SK-N-MC (cell line): ENCODE data around the gene BTNL9.

Source experiments
- EZH2 ChIP-seq: fragments of 200-600 bp; sonication (generic); IDR thresholded peaks from one replicate; pipeline ENCODE4 v1.6.1; 2017; ENCODE audit warnings: antibody characterized with exemption
- FOXP2 ChIP-seq: optimal IDR thresholded peaks from 2 replicates; pipeline ENCODE3; 2011; ENCODE audit warnings: mild to moderate bottlenecking, moderate library complexity; ENCODE audit not compliant: insufficient read depth; ENCODE audit errors: extremely low read length, control extremely low read depth
- POLR2AphosphoS5 ChIP-seq: IDR thresholded peaks from 2 replicates; pipeline ENCODE4 v1.6.1; 2012; ENCODE audit warnings: mild to moderate bottlenecking, low read depth, low read length, borderline replicate concordance

DNA sequence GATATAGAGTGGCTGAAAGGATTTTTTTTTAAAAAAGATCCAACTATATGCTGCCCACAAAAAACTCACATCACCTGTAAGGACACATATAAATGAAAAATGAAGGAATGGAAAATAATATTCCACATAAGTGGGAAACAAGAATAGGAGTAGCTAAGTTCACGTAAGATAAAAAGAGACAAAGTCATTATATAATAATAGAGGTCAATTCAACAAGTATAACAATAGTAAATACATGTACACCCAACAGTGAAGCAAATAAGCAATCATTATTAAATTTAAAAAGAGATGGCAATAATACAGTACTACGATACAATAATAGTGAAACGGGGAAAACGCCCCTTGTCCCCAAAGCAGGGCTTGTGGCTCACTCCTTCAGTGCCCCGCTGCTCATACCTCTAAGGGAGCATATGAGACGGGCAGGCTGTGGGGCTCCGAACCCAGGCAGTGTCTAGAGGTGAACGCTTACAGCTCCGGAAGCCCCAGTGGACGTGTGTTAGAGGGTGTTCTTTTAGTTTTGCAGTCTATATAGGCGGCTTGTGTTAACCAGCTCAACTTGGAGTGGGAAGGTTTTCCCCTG lies 12.5 kb upstream of the BTNL9 start:
- no peak for TF ChIP-seq EZH2
- no peak for TF ChIP-seq POLR2AphosphoS5
- TF ChIP-seq FOXP2: no peak
